Smooth muscle cell (in vitro differentiated cells): ENCODE data around the gene NT5C2. TPM values are rescaled to one million over a fixed set of nuclear protein-coding genes. Genes with fewer than 3 reads are reported as not detected.
"Not testable (repeated sequence)": the region's sequence is repeated elsewhere in the genome, so short reads cannot be mapped to it uniquely, and the experiment has no call there.

Source experiments
- DNase-seq: peaks from one replicate; lab custom pipeline; 2025; ENCODE audit not compliant: unreplicated experiment; lab: John Stamatoyannopoulos, UW
- H2AFZ ChIP-seq: fragments of 200-600 bp; sonication (generic); 2 replicates; pipeline ENCODE4 v1.6.0; 2016; ENCODE audit warnings: antibody characterized with exemption, low read depth, mild to moderate bottlenecking
- H3F3A ChIP-seq: fragments of 200-600 bp; sonication (generic); 2 replicates; pipeline ENCODE4 v1.6.0; 2017; ENCODE audit warnings: antibody characterized with exemption, low read depth
- H3K27ac ChIP-seq: fragments of 200-600 bp; sonication (generic); 2 replicates; pipeline ENCODE4 v1.5.1; 2016; ENCODE audit warnings: low read depth, mild to moderate bottlenecking
- H3K27me3 ChIP-seq: fragments of 200-600 bp; sonication (generic); 2 replicates; pipeline ENCODE4 v1.6.1; 2016; ENCODE audit warnings: low read depth, mild to moderate bottlenecking
- H3K36me3 ChIP-seq: fragments of 200-600 bp; sonication (generic); 2 replicates; pipeline ENCODE4 v1.5.1; 2016; ENCODE audit warnings: low read depth
- H3K4me1 ChIP-seq: fragments of 200-600 bp; sonication (generic); 2 replicates; pipeline ENCODE4 v1.5.1; 2016; ENCODE audit warnings: low read depth
- H3K4me2 ChIP-seq: fragments of 200-600 bp; sonication (generic); 2 replicates; pipeline ENCODE4 v1.6.0; 2016; ENCODE audit warnings: mild to moderate bottlenecking
- H3K4me3 ChIP-seq: fragments of 200-600 bp; sonication (generic); 2 replicates; pipeline ENCODE4 v1.5.1; 2016; ENCODE audit warnings: mild to moderate bottlenecking
- H3K79me2 ChIP-seq: fragments of 200-600 bp; sonication (generic); 2 replicates; pipeline ENCODE4 v1.6.0; 2016; ENCODE audit warnings: low read depth, mild to moderate bottlenecking
- H3K9ac ChIP-seq: fragments of 200-600 bp; sonication (generic); 2 replicates; pipeline ENCODE4 v1.6.0; 2016; ENCODE audit warnings: low read depth
- H3K9me3 ChIP-seq: fragments of 200-600 bp; sonication (generic); replicated peaks from 2 replicates; pipeline ENCODE4 v1.5.1; 2016; ENCODE audit warnings: low read depth
- H4K20me1 ChIP-seq: fragments of 200-600 bp; sonication (generic); 2 replicates; pipeline ENCODE4 v1.6.0; 2016; ENCODE audit warnings: low read depth
- WGBS: methylation state at CpG from one replicate; pipeline ENCODE4 v1.1.7; 2016; ENCODE audit warnings: low lambda C conversion rate; 5-methylcytosine and 5-hydroxymethylcytosine counted together
- polyA plus RNA-seq: library from polyadenylated mRNA; unstranded; fragments of >200 nt; fragmentation: Nextera tagmentation; extraction: Ambion mirVana; gene quantifications from 2 replicates; pipeline ENCODE4 v1.2.1, GENCODE V29; 2016
- total RNA-seq: library from RNA; depleted of rRNA; stranded (reverse); fragments of >200 nt; gene quantifications from 2 replicates; pipeline ENCODE4 v1.2.3, GENCODE V29; 2014
- TF ChIP-seq, protein P1 (sequence below): fragments of 200-600 bp; sonication (generic); IDR thresholded peaks from 2 replicates; pipeline ENCODE4 v1.5.1; 2017; ENCODE audit warnings: borderline replicate concordance, mild to moderate bottlenecking, antibody characterized with exemption; ENCODE audit not compliant: insufficient read depth, poor library complexity, severe bottlenecking

The NT5C2 gene
- total and polyA plus RNA-seq, 2 experiments from 2014 or later = 19.1 to 33.5 TPM

- peak; percentile 3 for DNase-seq
These were observed 47.1 kb downstream of the NT5C2 start for GRCh38 chr10:103145860-103146466.

GRCh38 chr10:103145046-103145445 lies 48.0 kb downstream of the NT5C2 start:
- Histone ChIP-seq H3K79me2 (peaks cover 12% of the 10 kb centered on the region), H3K27ac (peak overlapping the region; percentile 54), H3F3A (peaks cover 3% of the 10 kb centered on the region), H3K4me2 (peak overlapping the region; percentile 78), H3K9me3 (no peaks in the 10 kb centered on the region), H3K4me3 (peak overlapping the region; percentile 3), H3K4me1 (peaks cover 25% of the 10 kb centered on the region), H3K27me3 (no peaks in the 10 kb centered on the region), H3K36me3 (no peaks in the 10 kb centered on the region), H3K9ac (no peak overlapping the region), H4K20me1 (peaks cover 31% of the 10 kb centered on the region), H2AFZ (no peak overlapping the region)
- DNase-seq = no peak
- 100% methylated on average over 1 of the region's 1 CpG for WGBS
- TF ChIP-seq, protein P1, sequence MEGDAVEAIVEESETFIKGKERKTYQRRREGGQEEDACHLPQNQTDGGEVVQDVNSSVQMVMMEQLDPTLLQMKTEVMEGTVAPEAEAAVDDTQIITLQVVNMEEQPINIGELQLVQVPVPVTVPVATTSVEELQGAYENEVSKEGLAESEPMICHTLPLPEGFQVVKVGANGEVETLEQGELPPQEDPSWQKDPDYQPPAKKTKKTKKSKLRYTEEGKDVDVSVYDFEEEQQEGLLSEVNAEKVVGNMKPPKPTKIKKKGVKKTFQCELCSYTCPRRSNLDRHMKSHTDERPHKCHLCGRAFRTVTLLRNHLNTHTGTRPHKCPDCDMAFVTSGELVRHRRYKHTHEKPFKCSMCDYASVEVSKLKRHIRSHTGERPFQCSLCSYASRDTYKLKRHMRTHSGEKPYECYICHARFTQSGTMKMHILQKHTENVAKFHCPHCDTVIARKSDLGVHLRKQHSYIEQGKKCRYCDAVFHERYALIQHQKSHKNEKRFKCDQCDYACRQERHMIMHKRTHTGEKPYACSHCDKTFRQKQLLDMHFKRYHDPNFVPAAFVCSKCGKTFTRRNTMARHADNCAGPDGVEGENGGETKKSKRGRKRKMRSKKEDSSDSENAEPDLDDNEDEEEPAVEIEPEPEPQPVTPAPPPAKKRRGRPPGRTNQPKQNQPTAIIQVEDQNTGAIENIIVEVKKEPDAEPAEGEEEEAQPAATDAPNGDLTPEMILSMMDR = no peak

More at GRCh38 chr10:103145860-103146466, 47.1 kb downstream of the NT5C2 start:
- Histone ChIP-seq H3K4me2 (peak overlapping the region; percentile 10), H3K4me1 (peaks cover 25% of the 10 kb centered on the region), H3K9ac (no peak overlapping the region), H3K27ac (peak overlapping the region; percentile 54), H3K27me3 (no peaks in the 10 kb centered on the region), H3K36me3 (no peaks in the 10 kb centered on the region), H3K79me2 (peaks cover 12% of the 10 kb centered on the region), H2AFZ (no peak overlapping the region), H3K9me3 (no peaks in the 10 kb centered on the region), H3F3A (peaks cover 3% of the 10 kb centered on the region), H4K20me1 (peaks cover 31% of the 10 kb centered on the region), H3K4me3 (no peak overlapping the region)
- WGBS = 49% methylated on average over 3 of the region's 3 CpGs
- TF ChIP-seq, protein P1 = no peak

- TF ChIP-seq, protein P1 = no peak
- Histone ChIP-seq H3K4me1 (peaks cover 25% of the 10 kb centered on the region), H3K9ac (no peak overlapping the region), H3K27ac (no peak overlapping the region), H3F3A (peaks cover 3% of the 10 kb centered on the region), H3K9me3 (no peaks in the 10 kb centered on the region), H3K4me2 (no peak overlapping the region), H3K27me3 (no peaks in the 10 kb centered on the region), H3K79me2 (peaks cover 12% of the 10 kb centered on the region), H2AFZ (no peak overlapping the region), H3K4me3 (no peak overlapping the region), H3K36me3 (no peaks in the 10 kb centered on the region), H4K20me1 (peaks cover 31% of the 10 kb centered on the region)
- WGBS = 90% methylated on average over 2 of the region's 2 CpGs
- no peak for DNase-seq
These were observed 49.0 kb downstream of the NT5C2 start for GRCh38 chr10:103144041-103144440.

DNA sequence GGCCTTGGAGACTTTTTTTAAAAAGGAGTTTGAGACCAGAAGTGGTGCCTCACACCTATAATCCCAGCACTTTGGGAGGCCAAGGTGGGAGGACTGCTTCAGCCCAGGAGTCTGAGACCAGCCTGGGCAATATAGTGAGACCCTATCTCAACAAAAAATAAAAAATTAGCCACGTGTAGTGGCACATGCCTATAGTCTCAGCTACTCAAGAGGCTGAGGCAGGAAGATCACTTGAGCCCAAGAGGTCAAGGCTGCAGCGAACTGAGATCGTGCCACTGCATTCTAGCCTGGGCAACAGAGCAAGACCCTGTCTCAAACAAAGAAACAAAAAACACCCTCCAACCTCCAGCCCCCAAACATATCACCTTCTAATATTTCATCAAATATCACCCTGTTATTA lies 49.4 kb downstream of the NT5C2 start:
- not testable (repeated sequence) for H3K4me2 ChIP-seq, H3F3A ChIP-seq, H3K27ac ChIP-seq, H3K9me3 ChIP-seq, H3K27me3 ChIP-seq, H2AFZ ChIP-seq, H3K9ac ChIP-seq, DNase-seq, H3K4me3 ChIP-seq, H3K36me3 ChIP-seq
- Histone ChIP-seq H3K4me1 (peaks cover 25% of the 10 kb centered on the region), H4K20me1 (peaks cover 31% of the 10 kb centered on the region), H3K79me2 (peaks cover 12% of the 10 kb centered on the region)
- WGBS = 93% methylated on average over 3 of the region's 3 CpGs
